HEK293 (cell line): ENCODE results near the gene SULF2.

Experiments
- CTCF ChIA-PET: fragments of 350-600 bp; formaldehyde crosslinking; extraction: SDS; loops from one replicate; lab custom pipeline; 2021; ENCODE audit warnings: antibody characterized with exemption; lab: Yijun Ruan, JAX
- POLR2A ChIA-PET: fragments of 300-600 bp; formaldehyde crosslinking; extraction: SDS; loops from one replicate; lab custom pipeline; 2020; ENCODE audit warnings: antibody characterized with exemption, inconsistent platforms; lab: Yijun Ruan, JAX
- H3K27ac ChIP-seq: fragments of 200-500 bp; sonication (Bioruptor generic); 2 replicates; pipeline ENCODE4 v1.5.1; 2014; ENCODE audit warnings: low read depth, low read length, control low read depth, inconsistent platforms; ENCODE audit errors: extremely low read depth
- H3K36me3 ChIP-seq, 2 experiments: fragments of 200-500 bp in 1 of 2; sonication (Bioruptor generic) in 1 of 2; 1 replicate in 1 of 2; 2 replicates in 1 of 2; pipeline ENCODE4 v1.5.1; 2014 to 2017; ENCODE audit warnings: inconsistent platforms in 2 of 2, low read length in 2 of 2; ENCODE audit not compliant: control insufficient read depth in 2 of 2, insufficient read depth in 1 of 2
- H3K4me1 ChIP-seq: fragments of 200-500 bp; sonication (Bioruptor generic); 2 replicates; pipeline ENCODE4 v1.5.1; 2014; ENCODE audit warnings: mild to moderate bottlenecking, low read length, inconsistent platforms; ENCODE audit not compliant: control insufficient read depth, insufficient read depth
- H3K4me3 ChIP-seq: 2 replicates; pipeline ENCODE4 v1.5.1; 2011; ENCODE audit warnings: low read depth, mild to moderate bottlenecking, control low read depth, low read length, moderate library complexity
- H3K9me3 ChIP-seq: fragments of 200-500 bp; sonication (Bioruptor generic); 2 replicates; pipeline ENCODE4 v1.5.1; 2014; ENCODE audit warnings: low read depth, low read length, inconsistent platforms; ENCODE audit not compliant: control insufficient read depth, insufficient read depth
- GLIS2 ChIP-seq: fragments of 450-650 bp; formaldehyde crosslinking; IDR thresholded peaks from 2 replicates; pipeline ENCODE4 v1.5.1; 2016; ENCODE audit warnings: missing biosample characterization, missing genetic modification characterization
- KLF8 ChIP-seq: fragments of 450-650 bp; formaldehyde crosslinking; IDR thresholded peaks from 2 replicates; pipeline ENCODE4 v1.5.1; 2016; ENCODE audit warnings: missing biosample characterization, missing genetic modification characterization
- OSR2 ChIP-seq: fragments of 450-650 bp; formaldehyde crosslinking; IDR thresholded peaks from 2 replicates; pipeline ENCODE4 v1.5.1; 2016; ENCODE audit warnings: missing biosample characterization, missing genetic modification characterization
- REPIN1 ChIP-seq: fragments of 450-650 bp; formaldehyde crosslinking; IDR thresholded peaks from 2 replicates; pipeline ENCODE4 v1.5.1; 2017; ENCODE audit warnings: missing biosample characterization, missing genetic modification characterization, low read depth
- REST ChIP-seq: fragments of 450-650 bp; formaldehyde crosslinking; IDR thresholded peaks from 2 replicates; pipeline ENCODE4 v1.5.1; 2016; ENCODE audit warnings: missing biosample characterization, missing genetic modification characterization
- SCRT1 ChIP-seq: fragments of 450-650 bp; formaldehyde crosslinking; IDR thresholded peaks from 2 replicates; pipeline ENCODE4 v1.5.1; 2016; ENCODE audit warnings: missing biosample characterization, missing genetic modification characterization, borderline replicate concordance
- YY2 ChIP-seq: fragments of 450-650 bp; formaldehyde crosslinking; IDR thresholded peaks from 2 replicates; pipeline ENCODE4 v1.5.1; 2016; ENCODE audit warnings: missing biosample characterization, missing genetic modification characterization
- ZNF132 ChIP-seq: fragments of 450-650 bp; formaldehyde crosslinking; IDR thresholded peaks from 2 replicates; pipeline ENCODE4 v1.5.1; 2017; ENCODE audit warnings: missing biosample characterization, missing genetic modification characterization, borderline replicate concordance
- ZNF133 ChIP-seq: fragments of 450-650 bp; formaldehyde crosslinking; IDR thresholded peaks from 2 replicates; pipeline ENCODE4 v1.5.1; 2016; ENCODE audit warnings: missing biosample characterization, missing genetic modification characterization
- ZNF148 ChIP-seq: fragments of 450-650 bp; formaldehyde crosslinking; IDR thresholded peaks from 2 replicates; pipeline ENCODE4 v1.5.0; 2017; ENCODE audit warnings: missing biosample characterization, missing genetic modification characterization, borderline replicate concordance
- ZNF155 ChIP-seq: fragments of 450-650 bp; formaldehyde crosslinking; IDR thresholded peaks from 2 replicates; pipeline ENCODE4 v1.5.1; 2016; ENCODE audit warnings: missing biosample characterization, missing genetic modification characterization
- ZNF214 ChIP-seq: fragments of 450-650 bp; formaldehyde crosslinking; IDR thresholded peaks from 2 replicates; pipeline ENCODE4 v1.5.1; 2017; ENCODE audit warnings: missing biosample characterization, mild to moderate bottlenecking, missing genetic modification characterization, borderline replicate concordance
- ZNF544 ChIP-seq: fragments of 450-650 bp; formaldehyde crosslinking; IDR thresholded peaks from 2 replicates; pipeline ENCODE4 v1.5.0; 2017; ENCODE audit warnings: missing biosample characterization, missing genetic modification characterization
- ZNF585B ChIP-seq: fragments of 450-650 bp; formaldehyde crosslinking; IDR thresholded peaks from 2 replicates; pipeline ENCODE4 v1.5.1; 2016; ENCODE audit warnings: missing biosample characterization, missing genetic modification characterization
- ZNF596 ChIP-seq: fragments of 450-650 bp; IDR thresholded peaks from 2 replicates; pipeline ENCODE4 v1.5.0; 2018; ENCODE audit warnings: missing biosample characterization, mild to moderate bottlenecking, missing genetic modification characterization, moderate library complexity
- ZNF639 ChIP-seq: fragments of 450-650 bp; formaldehyde crosslinking; IDR thresholded peaks from 2 replicates; pipeline ENCODE4 v1.5.1; 2016; ENCODE audit warnings: missing biosample characterization, missing genetic modification characterization
- ZNF658 ChIP-seq: fragments of 450-650 bp; formaldehyde crosslinking; IDR thresholded peaks from 2 replicates; pipeline ENCODE4; 2016; ENCODE audit warnings: missing biosample characterization, missing genetic modification characterization
- ZSCAN4 ChIP-seq: fragments of 450-650 bp; formaldehyde crosslinking; IDR thresholded peaks from 2 replicates; pipeline ENCODE4 v1.5.1; 2017; ENCODE audit warnings: missing biosample characterization, missing genetic modification characterization
- TF ChIP-seq, protein P1 (sequence below): fragments of 450-650 bp; formaldehyde crosslinking; IDR thresholded peaks from 2 replicates; pipeline ENCODE4 v1.5.1; 2017; ENCODE audit warnings: missing biosample characterization, mild to moderate bottlenecking, missing genetic modification characterization, moderate library complexity
- TF ChIP-seq, protein P2 (sequence below): fragments of 450-650 bp; formaldehyde crosslinking; IDR thresholded peaks from 2 replicates; pipeline ENCODE4 v1.5.1; 2016; ENCODE audit warnings: missing biosample characterization, missing genetic modification characterization

SULF2 gene

DNA sequence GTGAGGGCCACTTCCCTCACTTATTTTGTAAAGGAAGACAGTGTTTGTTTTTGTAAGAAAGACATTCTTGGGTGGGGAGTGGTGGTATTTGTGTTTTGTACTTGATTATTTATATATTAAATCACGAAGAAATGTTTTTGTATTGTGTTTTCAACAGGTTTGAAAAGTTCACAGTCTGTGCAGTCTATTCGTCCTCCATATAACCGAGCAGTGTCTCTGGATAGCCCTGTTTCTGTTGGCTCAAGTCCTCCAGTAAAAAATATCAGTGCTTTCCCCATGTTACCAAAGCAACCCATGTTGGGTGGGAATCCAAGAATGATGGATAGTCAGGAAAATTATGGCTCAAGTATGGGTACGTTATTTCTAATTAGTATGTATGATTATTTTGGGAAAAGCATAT is 146.4 kb downstream of the SULF2 start:
- Histone ChIP-seq H3K4me3 (no peak overlapping the region), H3K9me3 (no peaks in the 10 kb centered on the region), H3K4me1 (no peaks in the 10 kb centered on the region), H3K36me3 (peaks cover 0 to 50% of the 10 kb centered on the region in 2 experiments; a peak in 2 of 3 replicates), H3K27ac (no peak overlapping the region)
- POLR2A ChIA-PET, result no interaction called here
- TF ChIP-seq GLIS2 (no peak), ZNF148 (tag by site-specific recombination) (no peak), REPIN1 (no peak), ZNF214 (tag by site-specific recombination) (no peak), ZSCAN4 (no peak), OSR2 (tag by site-specific recombination) (no peak), ZNF596 (tag by site-specific recombination) (no peak), ZNF585B (tag by site-specific recombination) (no peak), ZNF132 (no peak), REST (tag by site-specific recombination) (no peak), ZNF155 (tag by site-specific recombination) (no peak), ZNF544 (tag by site-specific recombination) (no peak), KLF8 (tag by site-specific recombination) (no peak), ZNF133 (tag by site-specific recombination) (no peak), ZNF639 (no peak), SCRT1 (tag by site-specific recombination) (no peak), ZNF658 (tag by site-specific recombination) (no peak), YY2 (tag by site-specific recombination) (no peak)
- TF ChIP-seq, protein P1, sequence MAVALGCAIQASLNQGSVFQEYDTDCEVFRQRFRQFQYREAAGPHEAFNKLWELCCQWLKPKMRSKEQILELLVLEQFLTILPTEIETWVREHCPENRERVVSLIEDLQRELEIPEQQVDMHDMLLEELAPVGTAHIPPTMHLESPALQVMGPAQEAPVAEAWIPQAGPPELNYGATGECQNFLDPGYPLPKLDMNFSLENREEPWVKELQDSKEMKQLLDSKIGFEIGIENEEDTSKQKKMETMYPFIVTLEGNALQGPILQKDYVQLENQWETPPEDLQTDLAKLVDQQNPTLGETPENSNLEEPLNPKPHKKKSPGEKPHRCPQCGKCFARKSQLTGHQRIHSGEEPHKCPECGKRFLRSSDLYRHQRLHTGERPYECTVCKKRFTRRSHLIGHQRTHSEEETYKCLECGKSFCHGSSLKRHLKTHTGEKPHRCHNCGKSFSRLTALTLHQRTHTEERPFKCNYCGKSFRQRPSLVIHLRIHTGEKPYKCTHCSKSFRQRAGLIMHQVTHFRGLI (tag by site-specific recombination), result no peak
- TF ChIP-seq, protein P2, sequence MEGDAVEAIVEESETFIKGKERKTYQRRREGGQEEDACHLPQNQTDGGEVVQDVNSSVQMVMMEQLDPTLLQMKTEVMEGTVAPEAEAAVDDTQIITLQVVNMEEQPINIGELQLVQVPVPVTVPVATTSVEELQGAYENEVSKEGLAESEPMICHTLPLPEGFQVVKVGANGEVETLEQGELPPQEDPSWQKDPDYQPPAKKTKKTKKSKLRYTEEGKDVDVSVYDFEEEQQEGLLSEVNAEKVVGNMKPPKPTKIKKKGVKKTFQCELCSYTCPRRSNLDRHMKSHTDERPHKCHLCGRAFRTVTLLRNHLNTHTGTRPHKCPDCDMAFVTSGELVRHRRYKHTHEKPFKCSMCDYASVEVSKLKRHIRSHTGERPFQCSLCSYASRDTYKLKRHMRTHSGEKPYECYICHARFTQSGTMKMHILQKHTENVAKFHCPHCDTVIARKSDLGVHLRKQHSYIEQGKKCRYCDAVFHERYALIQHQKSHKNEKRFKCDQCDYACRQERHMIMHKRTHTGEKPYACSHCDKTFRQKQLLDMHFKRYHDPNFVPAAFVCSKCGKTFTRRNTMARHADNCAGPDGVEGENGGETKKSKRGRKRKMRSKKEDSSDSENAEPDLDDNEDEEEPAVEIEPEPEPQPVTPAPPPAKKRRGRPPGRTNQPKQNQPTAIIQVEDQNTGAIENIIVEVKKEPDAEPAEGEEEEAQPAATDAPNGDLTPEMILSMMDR (tag by site-specific recombination), result no peak
- CTCF ChIA-PET, result no interaction called here
